Smooth muscle cell of the brain vasculature (primary cell): ENCODE data around the gene PPP1R14C.
A peak's percentile ranks its signal among the peaks of the same experiment; 100 is the strongest.
"Not testable (repeated sequence)": the region's sequence is repeated elsewhere in the genome, so short reads cannot be mapped to it uniquely, and the experiment has no call there.

Experiments used
- DNase-seq: peaks from one replicate; pipeline ENCODE4 v3.0.0-alpha.2; 2012; ENCODE audit warnings: low read depth, low spot score

The PPP1R14C gene

GRCh38 chr6:150167479-150167873 lies 24.6 kb downstream of the PPP1R14C start:
- DNase-seq, result no peak

GRCh38 chr6:150169181-150169580 lies 26.3 kb downstream of the PPP1R14C start:
- DNase-seq, result no peak

DNA sequence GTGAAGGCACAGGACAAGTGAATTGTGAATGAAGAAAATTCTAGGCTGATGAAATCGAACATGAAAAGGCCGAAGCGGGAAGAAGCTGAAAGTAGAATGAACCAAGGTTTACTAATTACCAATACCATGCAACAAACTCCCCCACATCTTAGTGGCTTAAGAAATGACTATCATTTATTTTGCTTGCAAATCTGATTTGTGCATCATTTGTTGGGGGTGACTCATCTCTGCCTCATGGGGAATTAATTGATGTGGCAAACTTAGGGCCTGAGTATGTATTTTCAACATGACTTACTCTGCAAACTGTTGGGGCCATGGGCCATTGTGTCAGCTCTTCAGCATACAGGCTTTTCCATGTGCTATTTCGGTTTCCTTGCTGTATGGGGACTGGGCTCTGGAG lies 26.8 kb downstream of the PPP1R14C start:
- no peak for DNase-seq

- DNase-seq, result no peak
Observed at GRCh38 chr6:150172929-150173328, 30.1 kb downstream of the PPP1R14C start.

DNA sequence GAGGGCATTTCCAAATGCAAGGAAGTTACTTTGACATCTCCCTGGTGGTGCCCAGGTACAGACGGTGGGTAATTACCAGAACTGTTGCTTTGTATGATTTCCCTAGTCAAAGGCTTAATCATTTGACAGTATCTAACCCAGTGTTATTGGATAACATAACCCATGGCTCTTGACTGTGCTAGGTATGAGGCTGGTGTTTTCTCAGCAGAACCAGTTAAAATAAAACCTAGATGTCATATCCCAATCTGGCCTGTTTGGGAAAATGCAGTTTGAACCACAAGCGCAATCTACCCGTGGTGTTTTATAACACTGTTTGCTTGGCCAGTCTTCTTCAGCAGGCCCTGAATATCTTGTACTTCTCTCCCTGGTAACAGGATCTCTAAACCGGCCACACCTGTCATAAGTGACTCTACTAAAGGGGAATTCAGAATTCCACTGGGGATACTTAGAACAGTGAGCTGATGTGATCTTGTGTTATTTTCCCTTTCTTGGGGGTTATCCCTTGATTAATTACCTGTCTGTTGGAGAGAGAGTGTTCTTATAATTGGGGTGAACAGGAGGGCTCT lies 32.8 kb downstream of the PPP1R14C start:
- no peak for DNase-seq

DNA sequence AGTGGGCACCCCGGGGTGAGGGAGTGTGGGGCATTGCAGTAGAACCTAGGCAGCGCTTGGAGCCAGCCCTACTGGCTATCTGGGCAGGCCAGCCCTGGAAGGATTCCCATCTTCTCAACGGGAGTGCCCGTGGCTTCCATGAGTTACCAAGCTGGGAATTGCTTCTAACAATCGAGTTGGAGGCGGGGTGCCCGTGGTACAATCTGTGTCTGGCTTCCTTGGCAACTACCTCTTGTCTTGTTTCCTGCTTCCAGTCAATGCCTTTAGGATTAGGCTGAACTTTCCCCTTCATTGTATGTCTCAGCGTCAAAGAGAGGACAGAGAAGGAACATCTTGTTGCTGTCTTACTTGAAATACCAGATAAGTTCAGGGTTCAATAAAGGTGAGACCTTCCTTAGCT lies 33.3 kb downstream of the PPP1R14C start:
- no peak for DNase-seq

DNA sequence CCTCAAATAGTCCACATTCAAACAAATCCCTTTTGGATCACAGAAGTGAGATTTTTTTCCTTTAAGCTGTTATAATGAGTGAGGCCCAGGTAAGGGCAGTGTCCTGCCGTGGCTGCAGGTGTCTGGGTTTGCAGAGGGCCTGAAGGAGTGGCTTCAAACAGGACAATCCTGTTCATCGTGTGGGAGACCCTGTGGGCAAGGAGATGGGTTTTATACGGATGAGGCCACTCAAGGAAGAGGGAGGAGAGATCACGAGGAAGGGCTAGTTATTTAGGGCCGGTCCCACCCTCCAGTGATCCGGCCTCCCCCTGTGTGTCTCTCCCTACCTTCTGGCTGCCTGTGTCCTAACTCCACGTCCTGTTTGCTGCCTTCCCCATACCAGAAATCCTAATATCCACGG lies 33.8 kb downstream of the PPP1R14C start:
- no peak for DNase-seq

- DNase-seq, result no peak
Observed at GRCh38 chr6:150177259-150177951, 34.6 kb downstream of the PPP1R14C start.

DNA sequence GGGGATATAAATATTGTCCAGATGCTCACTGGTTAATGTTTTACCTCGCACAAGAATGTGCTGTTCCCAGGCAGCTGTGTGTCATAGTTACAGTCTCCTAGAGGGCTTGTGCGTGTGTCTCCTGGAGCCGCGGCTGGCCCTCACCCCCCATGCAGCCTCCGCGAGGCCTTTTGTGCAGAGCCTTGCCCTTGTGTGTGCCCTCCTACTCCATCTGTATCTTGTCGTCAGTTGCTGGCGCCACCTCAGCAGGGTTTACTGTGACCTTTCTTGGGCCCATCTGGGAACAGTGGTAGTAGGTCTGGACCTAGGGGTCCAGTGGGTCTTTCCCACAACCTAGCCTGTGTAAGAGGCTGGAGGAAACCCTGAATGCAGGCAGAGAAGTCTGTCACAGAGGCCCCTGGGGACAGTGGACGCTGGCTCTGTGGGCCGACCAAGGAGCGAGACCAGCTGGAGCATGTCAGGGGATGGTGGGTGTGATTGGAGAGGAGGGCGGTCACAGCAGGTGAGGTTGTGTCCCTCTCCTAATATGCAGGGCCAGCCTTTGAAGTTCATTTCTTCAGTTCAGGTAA lies 35.2 kb downstream of the PPP1R14C start:
- peak; percentile 10 for DNase-seq

DNA sequence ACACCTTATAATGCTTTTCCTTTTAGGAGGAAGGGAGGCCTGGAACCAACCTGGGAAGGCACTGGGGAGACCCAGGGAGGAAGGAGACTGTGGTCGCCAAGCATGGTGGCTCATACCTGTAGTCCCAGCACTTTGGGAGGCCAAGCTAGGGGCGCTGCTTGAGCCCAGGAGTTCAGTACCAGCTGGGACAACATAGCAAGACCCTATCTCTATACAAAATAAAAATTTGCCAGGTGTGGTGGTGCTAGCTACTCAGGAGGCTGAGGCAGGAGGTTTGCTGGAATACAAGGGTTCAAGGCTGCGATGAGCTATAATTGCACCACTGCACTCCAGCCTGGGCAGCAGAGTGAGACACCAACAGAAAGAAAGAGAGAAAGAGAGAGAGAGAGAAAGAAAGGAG lies 36.2 kb downstream of the PPP1R14C start:
- no peak for DNase-seq

DNA sequence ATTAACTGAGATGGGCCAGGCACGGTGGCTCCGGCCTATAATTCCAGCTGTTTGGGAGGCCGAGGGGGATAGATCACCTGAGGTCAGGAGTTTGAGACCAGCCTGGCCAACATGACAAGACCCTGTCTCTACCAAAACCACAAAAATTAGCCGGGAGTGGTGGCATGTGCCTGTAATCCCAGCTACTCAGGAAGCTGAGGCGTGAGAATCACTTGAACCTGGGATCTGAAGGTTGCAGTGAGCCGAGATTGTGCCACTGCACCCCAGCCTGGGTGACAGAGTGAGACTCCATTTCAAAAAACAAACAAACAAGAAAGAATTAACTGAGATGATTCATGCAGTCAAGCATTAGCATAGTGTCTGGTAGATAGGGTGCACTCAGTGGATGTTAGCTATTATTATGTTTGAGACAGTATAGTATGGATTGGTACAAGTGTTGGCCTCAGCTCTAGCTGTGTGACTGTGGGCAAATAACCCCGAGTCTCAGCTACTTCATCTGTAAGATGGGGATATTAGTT lies 37.1 kb downstream of the PPP1R14C start:
- DNase-seq, result not testable (repeated sequence)

DNA sequence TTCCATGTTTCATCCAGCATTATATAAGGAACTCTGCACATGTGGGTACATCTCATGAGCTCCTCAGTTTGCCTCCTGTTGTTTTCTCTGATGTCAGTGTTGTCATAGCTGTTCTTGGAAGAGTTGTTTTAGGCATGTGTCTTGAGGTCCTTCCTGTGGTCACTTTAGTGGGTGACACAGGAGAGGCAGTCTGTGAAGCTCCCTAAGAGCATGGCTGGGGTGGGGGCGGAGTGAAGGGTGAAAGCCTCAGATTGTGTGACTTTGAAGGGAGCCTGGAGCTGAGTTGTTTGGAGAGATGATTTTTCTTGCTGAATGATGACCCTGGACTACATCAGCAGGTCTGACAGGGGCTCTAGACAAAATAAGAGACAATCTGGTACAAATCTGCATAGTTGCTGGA lies 37.7 kb downstream of the PPP1R14C start:
- DNase-seq, result no peak

DNA sequence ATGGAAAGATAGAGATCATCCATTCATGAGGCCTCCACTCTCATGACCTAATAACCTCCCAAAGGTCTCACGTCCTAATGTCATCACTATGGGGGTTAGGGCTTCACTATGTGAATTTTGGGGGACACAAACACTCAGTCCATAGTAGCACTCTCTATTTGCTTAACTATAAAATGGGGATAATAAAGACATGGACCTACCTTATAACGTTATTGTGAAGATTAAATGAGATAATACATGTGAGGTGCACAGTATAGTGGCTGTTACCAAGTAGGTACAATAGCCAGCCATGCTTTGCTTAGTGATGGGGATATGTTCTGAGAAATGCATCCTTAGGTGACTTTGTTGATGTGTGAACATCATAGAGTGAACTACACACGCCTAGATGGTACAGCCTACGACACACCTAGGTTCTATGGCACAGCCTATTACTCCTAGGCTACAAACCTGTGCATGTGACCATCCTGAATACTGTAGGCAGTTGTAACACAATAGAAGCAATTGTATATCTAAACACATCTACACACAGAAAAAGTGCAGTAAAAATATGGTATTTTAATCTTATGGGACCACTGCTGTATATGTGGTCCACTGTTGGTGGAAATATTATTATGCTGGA lies 39.7 kb downstream of the PPP1R14C start:
- no peak for DNase-seq

DNA sequence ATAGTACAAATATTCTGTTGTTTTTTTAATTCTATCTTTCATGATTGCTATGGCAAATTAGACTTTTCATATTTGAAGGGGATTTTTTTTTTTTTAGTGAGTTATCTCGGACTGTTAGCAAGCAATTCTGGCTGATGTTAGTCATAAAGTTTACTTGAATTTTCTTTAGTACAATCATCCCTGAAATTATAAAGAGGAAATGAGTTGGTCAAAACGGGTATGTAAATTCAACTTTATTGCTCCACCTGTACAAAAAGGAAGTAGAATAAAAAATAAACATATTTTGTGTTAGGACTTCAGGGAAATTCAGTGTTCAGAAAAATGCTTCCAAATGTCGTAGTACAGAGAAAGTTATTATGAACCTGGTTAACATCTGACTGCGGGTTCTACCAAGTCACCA lies 40.3 kb downstream of the PPP1R14C start:
- DNase-seq, result no peak

DNA sequence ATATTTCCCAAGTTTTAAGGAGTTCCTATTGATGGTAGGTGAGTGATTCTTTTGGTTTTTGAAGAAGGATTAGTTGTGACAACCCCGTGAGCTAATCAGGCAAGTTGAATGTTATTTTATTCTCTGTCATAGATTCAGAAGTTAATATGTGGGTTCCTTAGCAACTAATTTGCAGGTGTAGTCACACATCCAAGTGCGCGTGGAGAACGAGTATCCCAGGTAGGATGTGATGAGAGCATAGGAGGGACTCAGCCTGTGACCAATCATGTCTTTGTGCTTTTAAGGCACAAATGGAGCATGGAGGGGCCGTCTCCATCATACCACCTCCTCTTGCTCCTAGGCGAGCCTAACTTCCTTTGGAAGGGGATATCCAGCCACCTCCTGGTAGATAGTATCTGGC lies 41.1 kb downstream of the PPP1R14C start:
- DNase-seq, result no peak

DNA sequence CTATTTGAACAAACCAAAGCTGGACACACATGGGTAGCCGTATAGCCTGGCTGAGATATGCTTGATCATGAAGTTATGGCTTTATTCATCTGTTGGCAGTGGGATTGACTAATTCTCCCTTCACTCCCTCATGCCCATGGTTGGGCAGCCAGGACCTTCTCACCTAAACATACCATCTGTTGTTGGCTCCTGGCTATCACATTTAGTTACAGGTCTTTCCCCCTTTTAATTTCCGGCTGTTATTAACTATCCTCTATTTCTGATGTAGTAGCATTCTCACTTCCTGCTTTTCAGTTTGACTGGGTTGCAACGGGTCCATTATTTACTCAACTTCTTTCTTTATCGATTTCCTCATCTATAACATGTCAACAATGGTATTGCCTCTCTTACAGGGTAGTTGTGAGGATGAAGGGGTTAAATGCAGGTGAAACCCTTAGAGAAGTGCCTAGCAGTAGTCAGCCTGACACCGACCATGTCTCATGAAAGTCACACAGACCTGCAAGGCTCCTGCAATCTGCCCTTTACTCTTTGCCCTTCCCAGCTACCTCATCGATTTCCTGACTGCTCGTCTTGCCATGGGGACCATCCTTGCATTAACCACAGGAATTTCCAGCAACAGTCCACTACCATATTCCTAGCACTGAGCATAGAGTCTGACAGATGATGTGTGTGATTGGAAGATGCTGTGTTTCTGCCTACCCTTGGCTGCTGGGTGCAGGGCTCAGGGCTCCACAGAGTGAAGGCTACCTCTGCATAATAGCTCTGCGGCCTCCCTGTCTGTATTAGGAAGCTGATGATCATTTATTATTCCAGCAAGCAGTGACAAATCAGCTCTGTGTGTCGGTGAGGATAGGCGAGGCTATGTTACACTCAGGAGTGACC lies 42.2 kb downstream of the PPP1R14C start:
- DNase-seq, result no peak

- DNase-seq, result no peak
Observed at GRCh38 chr6:150185732-150186117, 42.9 kb downstream of the PPP1R14C start.

GRCh38 chr6:150186129-150186898 lies 43.5 kb downstream of the PPP1R14C start:
- no peak for DNase-seq

DNA sequence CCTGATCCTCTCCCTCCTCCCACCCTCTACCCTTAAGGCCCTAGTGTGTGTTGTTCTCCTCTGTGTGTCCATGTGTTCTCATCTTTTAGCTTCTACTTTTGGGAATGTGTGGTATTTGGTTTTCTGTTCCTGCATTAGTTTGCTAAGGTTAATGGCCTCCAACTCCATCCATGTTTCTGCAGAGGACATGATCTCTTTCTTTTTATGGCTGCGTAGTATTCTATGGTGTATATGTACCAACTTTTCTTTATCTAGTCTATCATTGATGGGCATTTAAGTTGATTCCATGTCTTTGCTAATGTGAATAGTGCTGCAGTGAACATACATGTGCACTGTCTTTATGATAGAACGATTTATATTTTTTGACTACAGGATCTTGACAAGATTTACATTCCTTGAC lies 44.6 kb downstream of the PPP1R14C start:
- DNase-seq, result not testable (repeated sequence)

DNA sequence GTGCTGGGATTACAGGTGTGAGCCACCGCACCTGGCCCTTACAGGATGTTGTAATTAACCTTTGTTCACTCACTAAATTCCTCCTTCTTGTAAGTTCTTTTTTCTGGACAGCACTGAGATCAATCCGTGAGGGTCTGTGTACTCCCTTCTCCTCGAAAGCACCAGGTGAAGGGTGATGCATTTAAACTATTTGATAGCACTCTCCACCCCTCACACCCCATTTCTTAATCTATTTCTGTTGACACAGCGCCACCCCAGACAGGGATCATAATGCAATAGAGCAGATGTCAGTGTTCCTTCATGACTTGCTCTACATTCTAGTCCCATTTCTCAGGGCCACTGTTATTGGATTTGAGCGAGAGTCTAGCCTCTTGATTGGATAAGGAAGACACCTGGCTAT lies 46.3 kb downstream of the PPP1R14C start:
- no peak for DNase-seq

DNA sequence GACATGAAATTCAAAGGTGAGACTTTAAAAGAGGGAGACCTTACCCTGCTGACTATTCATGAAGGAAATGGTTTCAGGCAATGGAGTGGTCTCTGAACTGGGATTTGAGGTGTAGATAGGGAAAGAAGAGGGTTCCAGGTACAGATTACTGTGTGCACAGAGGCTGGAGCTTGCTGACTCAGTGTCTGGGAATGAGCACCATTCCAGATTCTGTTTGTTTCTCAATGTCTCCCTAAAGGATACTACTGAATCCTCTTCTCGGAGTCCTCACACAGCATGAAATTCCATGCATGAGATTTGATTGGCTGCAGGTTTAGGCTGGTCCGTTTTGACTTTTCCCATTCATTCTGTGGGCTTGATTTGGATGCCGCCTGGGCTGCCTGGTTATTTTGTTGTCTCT lies 49.0 kb downstream of the PPP1R14C start:
- DNase-seq, result no peak
